HG03439 (cell line): ENCODE results near the gene ADORA3.

Experiments used
- ATAC-seq: cut with Tn5 transposase; IDR thresholded peaks from one replicate; pipeline ENCODE4 v1.9.1; 2021; ENCODE audit warnings: mild to moderate bottlenecking, moderate library complexity; ENCODE audit not compliant: unreplicated experiment

The ADORA3 gene

GRCh38 chr1:111509997-111510375 is 6.6 kb upstream of the ADORA3 start:
- ATAC-seq = no peak

GRCh38 chr1:111507411-111508201 is 4.2 kb upstream of the ADORA3 start:
- peak; percentile 35 for ATAC-seq

GRCh38 chr1:111506561-111506960 is 3.1 kb upstream of the ADORA3 start:
- ATAC-seq = no peak

- ATAC-seq = peak; percentile 50
Observed at GRCh38 chr1:111505641-111506119, 2.2 kb upstream of the ADORA3 start.

- ATAC-seq = no peak
Observed at GRCh38 chr1:111504097-111504496, 664 bp upstream of the ADORA3 start.

- no peak for ATAC-seq
Observed at GRCh38 chr1:111501645-111502044, 1.8 kb downstream of the ADORA3 start.

GRCh38 chr1:111499026-111499785 is 4.2 kb downstream of the ADORA3 start:
- ATAC-seq = no peak

- no peak for ATAC-seq
Observed at GRCh38 chr1:111497592-111497991, 5.8 kb downstream of the ADORA3 start.

GRCh38 chr1:111496398-111496797 is 7.0 kb downstream of the ADORA3 start:
- ATAC-seq = no peak

GRCh38 chr1:111491070-111491469 is 12.4 kb downstream of the ADORA3 start:
- no peak for ATAC-seq

- ATAC-seq = no peak
Observed at GRCh38 chr1:111490220-111490619, 13.2 kb downstream of the ADORA3 start.

GRCh38 chr1:111489604-111490003 is 13.8 kb downstream of the ADORA3 start:
- no peak for ATAC-seq

- ATAC-seq = no peak
Observed at GRCh38 chr1:111488669-111489068, 14.8 kb downstream of the ADORA3 start.

GRCh38 chr1:111487133-111487532 is 16.3 kb downstream of the ADORA3 start:
- ATAC-seq = no peak

- ATAC-seq = no peak
Observed at GRCh38 chr1:111486431-111486830, 17.0 kb downstream of the ADORA3 start.

GRCh38 chr1:111484391-111485026 is 18.9 kb downstream of the ADORA3 start:
- no peak for ATAC-seq

- no peak for ATAC-seq
Observed at GRCh38 chr1:111483876-111484275, 19.6 kb downstream of the ADORA3 start.

GRCh38 chr1:111483166-111483565 is 20.3 kb downstream of the ADORA3 start:
- ATAC-seq = no peak

- no peak for ATAC-seq
Observed at GRCh38 chr1:111481387-111482221, 21.8 kb downstream of the ADORA3 start.

GRCh38 chr1:111480674-111481073 is 22.8 kb downstream of the ADORA3 start:
- no peak for ATAC-seq
